Measurements from ENCODE around the gene LTBP3. TPM values are rescaled to one million over a fixed set of nuclear protein-coding genes. Genes with fewer than 3 reads are reported as not detected.
A peak's percentile ranks its signal among the peaks of the same experiment; 100 is the strongest.

LTBP3 gene
- total and polyA plus RNA-seq, 9 of the 15 experiments (the other 6 are each of a cell fraction or from before 2014, with no cell fraction given) = 0.06 to 20.5 (median 4.8) TPM

DNA sequence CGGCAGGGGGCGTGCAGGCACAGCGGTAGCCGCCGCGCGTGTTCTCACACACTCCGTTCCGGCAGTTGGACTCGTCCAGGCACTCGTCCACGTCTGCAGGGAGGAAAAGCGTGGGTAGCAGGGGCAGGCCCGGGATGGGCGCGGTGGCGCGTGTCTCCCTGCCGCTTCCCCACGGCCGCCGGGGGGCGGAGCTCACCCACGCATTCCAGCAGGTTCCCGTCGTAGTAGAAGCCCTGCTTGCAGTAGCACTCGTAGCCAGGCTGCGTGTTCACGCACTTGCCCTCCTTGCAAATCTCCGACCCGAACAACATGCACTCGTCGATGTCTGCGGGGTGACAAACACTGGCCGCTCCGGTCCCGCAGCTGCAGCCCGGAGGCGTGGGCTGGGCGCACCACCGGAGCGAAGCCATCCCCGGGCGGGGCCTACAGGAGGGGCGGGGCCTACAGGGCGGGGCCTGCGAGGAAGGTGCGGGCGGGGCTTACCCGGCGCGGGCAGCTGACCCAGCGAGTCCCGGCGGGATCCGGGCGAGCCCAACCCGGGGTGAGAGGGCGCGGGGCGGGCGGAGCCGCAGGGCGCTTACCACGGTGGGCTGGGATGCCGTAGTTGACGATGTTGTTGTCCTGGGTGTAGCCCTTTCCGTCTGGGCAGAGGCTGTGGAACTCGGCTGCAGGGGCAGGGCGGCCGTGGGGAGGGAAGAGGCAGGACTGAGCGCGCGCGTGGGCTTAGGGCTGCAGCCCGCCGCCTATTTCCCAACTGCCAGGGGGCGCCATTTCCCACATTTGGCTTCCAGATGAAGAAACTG lies 17.7 kb downstream of the LTBP3 start (continued):
- peak; percentile 56; the same call in 1 of the 2 replicates for TF ChIP-seq TEAD4 (IDR thresholded peaks at IDR 0.05; ENCODE audit: low read length)
- no peak for TF ChIP-seq TEAD4 (CRISPR knock-in tag; IDR thresholded peaks at IDR 0.05; ENCODE audit: borderline replicate concordance)
- TF ChIP-seq, protein P1, sequence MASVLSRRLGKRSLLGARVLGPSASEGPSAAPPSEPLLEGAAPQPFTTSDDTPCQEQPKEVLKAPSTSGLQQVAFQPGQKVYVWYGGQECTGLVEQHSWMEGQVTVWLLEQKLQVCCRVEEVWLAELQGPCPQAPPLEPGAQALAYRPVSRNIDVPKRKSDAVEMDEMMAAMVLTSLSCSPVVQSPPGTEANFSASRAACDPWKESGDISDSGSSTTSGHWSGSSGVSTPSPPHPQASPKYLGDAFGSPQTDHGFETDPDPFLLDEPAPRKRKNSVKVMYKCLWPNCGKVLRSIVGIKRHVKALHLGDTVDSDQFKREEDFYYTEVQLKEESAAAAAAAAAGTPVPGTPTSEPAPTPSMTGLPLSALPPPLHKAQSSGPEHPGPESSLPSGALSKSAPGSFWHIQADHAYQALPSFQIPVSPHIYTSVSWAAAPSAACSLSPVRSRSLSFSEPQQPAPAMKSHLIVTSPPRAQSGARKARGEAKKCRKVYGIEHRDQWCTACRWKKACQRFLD (CRISPR knock-in tag; IDR thresholded peaks at IDR 0.05) = no peak; the same call in 1 of the 2 replicates
- TF ChIP-seq NFATC3 (IDR thresholded peaks at IDR 0.05) = peak; percentile 80; the same call in 1 of the 2 replicates
- no peak for TF ChIP-seq CSDE1 (IDR thresholded peaks at IDR 0.05)
- TF ChIP-seq ELF2 (CRISPR knock-in tag; IDR thresholded peaks at IDR 0.05) = peak; percentile 27

DNA sequence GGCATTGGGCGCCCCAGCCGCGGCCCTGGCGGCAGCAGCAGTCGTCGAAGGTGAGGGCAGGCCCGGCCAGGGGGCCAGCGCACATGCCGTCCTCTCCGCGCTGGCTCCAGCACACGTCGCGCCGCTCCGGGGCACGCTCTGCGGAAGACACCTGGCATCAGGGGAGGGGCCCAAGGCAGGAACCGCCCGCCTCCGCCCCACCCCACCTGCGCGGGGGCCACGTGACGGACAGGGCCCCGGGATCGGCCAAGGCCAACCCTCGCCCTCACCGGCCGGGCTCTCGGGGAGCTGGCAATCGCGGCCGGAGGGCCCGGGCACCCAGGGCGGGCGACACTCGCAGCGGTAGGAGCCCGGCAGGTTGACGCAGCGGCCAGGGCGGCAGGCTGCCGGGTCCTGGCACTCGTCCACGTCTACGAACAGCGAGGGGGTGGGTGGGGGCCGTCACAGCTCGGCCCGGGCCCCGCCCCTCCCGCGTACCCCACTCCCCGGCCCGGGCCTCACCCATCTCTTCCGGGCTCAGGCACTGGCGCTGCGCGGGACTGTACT lies 18.3 kb downstream of the LTBP3 start:
- ChIA-PET POLR2A (interaction anchor here (0.6 to 2.7 kb wide), 11 partner anchors 12 to 121 kb away, joined by 3 to 16 read pairs (median 5); partner anchors contain the start of genes FAM89B, MALAT1, NEAT1 and ZNRD2), CTCF (ENCODE audit: low intra/inter-chr PET ratio) (interaction anchor here (0.9 to 3.1 kb wide), 3 partner anchors 33 to 278 kb away, joined by 3 to 63 read pairs (median 6); partner anchors contain the start of genes FAM89B and ZNRD2)
- peak in 1 of 4 experiments; percentile 44 for DNase-seq (ENCODE audit: extremely low read depth in 1 of 4, low spot score in 3 of 4)
- H3K9me1 ChIP-seq (ENCODE audit: control insufficient read depth, insufficient read depth, low read length) = no peaks in the 10 kb centered on the region
- 16% methylated on average over 11 of the region's 60 CpGs for whole genome bisulfite sequencing (ENCODE audit: insufficient coverage, low coverage, missing lambda C conversion rate)
- no peaks in the 10 kb centered on the region for H3K27me3 ChIP-seq (ENCODE audit: control insufficient read depth in 2 of 2, insufficient read depth in 2 of 2, low read length in 2 of 2)
- intact Hi-C loops (cut with micrococcal nuclease) (loop anchor here (1.0 to 10.0 kb wide), 3 partner anchors 30 to 275 kb away; partner anchors contain the start of gene ZNRD2), in situ Hi-C loops (cut with MboI) (no loop called here)
- H3K4me3 ChIP-seq = peak overlapping the region; percentile 76
- peak overlapping the region; percentile 99 for H3K4me2 ChIP-seq (ENCODE audit: insufficient read depth, low read length)
- H4K20me1 ChIP-seq (replicated peaks; ENCODE audit: control insufficient read depth, insufficient read depth, low read length) = no peaks in the 10 kb centered on the region
- H2AFZ ChIP-seq (ENCODE audit: low read depth, low read length) = peak overlapping the region; percentile 99; the same call in 1 of the 2 replicates
- H3K36me3 ChIP-seq (ENCODE audit: control insufficient read depth, insufficient read depth, low read length) = peaks cover 44% of the 10 kb centered on the region; the same call in 1 of the 3 replicates
- no peak for FAIRE-seq
- BruUV-seq (replicated peaks) = no TSS peak
- H3K27ac ChIP-seq (ENCODE audit: extremely low read depth, low read depth, low read length) = peak overlapping the region; percentile 78; the same call in 1 of the 3 replicates
- peak overlapping the region in 1 of 2 experiments; percentile 95; a peak in 3 of 4 replicates for H3K9ac ChIP-seq (ENCODE audit: insufficient read depth in 1 of 2, low read depth in 2 of 2, low read length in 2 of 2)
- ATAC-seq = no peak; the same call in 2 of the 3 replicates
- peaks cover 9 to 46% of the 10 kb centered on the region in 2 experiments for H3K4me1 ChIP-seq (replicated peaks in 1 of 2; ENCODE audit: control insufficient read depth in 2 of 2, insufficient read depth in 2 of 2, low read length in 2 of 2)
- H3K79me2 ChIP-seq (ENCODE audit: control insufficient read depth, insufficient read depth, low read length) = no peaks in the 10 kb centered on the region; the same call in 2 of the 3 replicates
- H3K9me3 ChIP-seq (replicated peaks; ENCODE audit: control insufficient read depth, insufficient read depth, low read depth, low read length) = no peaks in the 10 kb centered on the region
- TF ChIP-seq FOS (IDR thresholded peaks at IDR 0.05; ENCODE audit: extremely low read depth, insufficient read length) (no peak), POLR2G (IDR thresholded peaks at IDR 0.05; ENCODE audit: low read depth, low read length) (peak; percentile 64), RBM39 (optimal IDR thresholded peaks at IDR 0.05; ENCODE audit: low read depth, low read length) (no peak), OTX1 (CRISPR knock-in tag; IDR thresholded peaks at IDR 0.05) (no peak)
- TF ChIP-seq, protein P2, sequence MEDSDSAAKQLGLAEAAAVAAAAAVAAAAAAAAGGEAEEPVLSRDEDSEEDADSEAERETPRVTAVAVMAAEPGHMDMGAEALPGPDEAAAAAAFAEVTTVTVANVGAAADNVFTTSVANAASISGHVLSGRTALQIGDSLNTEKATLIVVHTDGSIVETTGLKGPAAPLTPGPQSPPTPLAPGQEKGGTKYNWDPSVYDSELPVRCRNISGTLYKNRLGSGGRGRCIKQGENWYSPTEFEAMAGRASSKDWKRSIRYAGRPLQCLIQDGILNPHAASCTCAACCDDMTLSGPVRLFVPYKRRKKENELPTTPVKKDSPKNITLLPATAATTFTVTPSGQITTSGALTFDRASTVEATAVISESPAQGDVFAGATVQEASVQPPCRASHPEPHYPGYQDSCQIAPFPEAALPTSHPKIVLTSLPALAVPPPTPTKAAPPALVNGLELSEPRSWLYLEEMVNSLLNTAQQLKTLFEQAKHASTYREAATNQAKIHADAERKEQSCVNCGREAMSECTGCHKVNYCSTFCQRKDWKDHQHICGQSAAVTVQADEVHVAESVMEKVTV (CRISPR knock-in tag; IDR thresholded peaks at IDR 0.05) = 0 out of 2 replicates have a peak, but pooled peaks have one; percentile 24
- TF ChIP-seq, protein P3, sequence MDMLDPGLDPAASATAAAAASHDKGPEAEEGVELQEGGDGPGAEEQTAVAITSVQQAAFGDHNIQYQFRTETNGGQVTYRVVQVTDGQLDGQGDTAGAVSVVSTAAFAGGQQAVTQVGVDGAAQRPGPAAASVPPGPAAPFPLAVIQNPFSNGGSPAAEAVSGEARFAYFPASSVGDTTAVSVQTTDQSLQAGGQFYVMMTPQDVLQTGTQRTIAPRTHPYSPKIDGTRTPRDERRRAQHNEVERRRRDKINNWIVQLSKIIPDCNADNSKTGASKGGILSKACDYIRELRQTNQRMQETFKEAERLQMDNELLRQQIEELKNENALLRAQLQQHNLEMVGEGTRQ (CRISPR knock-in tag; IDR thresholded peaks at IDR 0.05) = 0 out of 2 replicates have a peak, but pooled peaks have one; percentile 10
